H1 (cell line): ENCODE measurements around the gene TMCO2. TPM values are rescaled to one million over a fixed set of nuclear protein-coding genes. Genes with fewer than 3 reads are reported as not detected.

Source experiments
- CHD7 ChIP-seq: fragments of 300-600 bp; sonication (generic); IDR thresholded peaks from 2 replicates; pipeline ENCODE4 v1.7.1; 2012; ENCODE audit warnings: low read length, moderate library complexity, mild to moderate bottlenecking, inconsistent platforms; ENCODE audit not compliant: insufficient replicate concordance
- CREB1 ChIP-seq: IDR thresholded peaks from 2 replicates; pipeline ENCODE4 v1.6.1; 2012; ENCODE audit warnings: inconsistent platforms
- EGR1 ChIP-seq: IDR thresholded peaks from 2 replicates; pipeline ENCODE4 v1.6.1; 2011; ENCODE audit warnings: low read depth, low read length, borderline replicate concordance
- EP300 ChIP-seq, 2 experiments: IDR thresholded peaks; 1 replicate in 1 of 2; 2 replicates in 1 of 2; pipeline ENCODE4 v1.6.1; 2011 to 2012; ENCODE audit warnings: low read depth in 2 of 2, low read length in 2 of 2, mild to moderate bottlenecking in 2 of 2, borderline replicate concordance in 1 of 2, inconsistent platforms in 1 of 2, moderate library complexity in 1 of 2
- NANOG ChIP-seq: IDR thresholded peaks from 2 replicates; pipeline ENCODE4 v1.6.1; 2011; ENCODE audit warnings: low read length, low read depth, mild to moderate bottlenecking, inconsistent platforms; ENCODE audit not compliant: insufficient read depth, poor library complexity, severe bottlenecking
- SIX5 ChIP-seq: IDR thresholded peaks from 2 replicates; pipeline ENCODE4 v1.6.1; 2011; ENCODE audit warnings: mild to moderate bottlenecking, low read depth, low read length
- TCF12 ChIP-seq: IDR thresholded peaks from 2 replicates; pipeline ENCODE4 v1.6.1; 2011; ENCODE audit warnings: low read depth, mild to moderate bottlenecking, low read length
- TEAD4 ChIP-seq: IDR thresholded peaks from 2 replicates; pipeline ENCODE4 v1.6.1; 2012; ENCODE audit warnings: low read depth, low read length, inconsistent platforms, mixed read lengths
- polyA plus RNA-seq, 7 experiments: library from polyadenylated mRNA; depleted of rRNA in 3 of 7; stranded (reverse) in 5 of 7; unstranded in 2 of 7; fragments of >200 nt in 5 of 7; fragments of 200-250 nt in 2 of 7; gene quantifications; 1 replicate in 5 of 7; 2 replicates in 1 of 7; 4 replicates in 1 of 7; pipeline versions ENCODE4 v1.2.1 to v1.2.3, GENCODE V29; 2011 to 2013; ENCODE audit warnings: missing spikeins in 2 of 7, mixed read lengths in 2 of 7
- total RNA-seq: library from RNA; stranded (reverse); fragmentation: NEBNext Ultra II Directional; extraction: Animal tissue kit (Norgen Biotek cat#: 25700); gene quantifications from 2 replicates; pipeline ENCODE4 v1.2.1, GENCODE V29; 2021

The TMCO2 gene
- total and polyA plus RNA-seq, 2 of the 8 experiments (the other 6 are each of a cell fraction or from before 2014, with no cell fraction given) = not detected

GRCh38 chr1:40247655-40248054 lies at the start of gene TMCO2 (continued):
- TF ChIP-seq CHD7 = no peak
- no peak for TF ChIP-seq TEAD4
- TF ChIP-seq EGR1 = no peak
- no peak for TF ChIP-seq EP300 (IDR thresholded peaks at IDR 0.05; ENCODE audit: borderline replicate concordance in 1 of 2, low read depth in 2 of 2, low read length in 2 of 2)
- no peak for TF ChIP-seq TCF12
- no peak for TF ChIP-seq CREB1
- no peak for TF ChIP-seq SIX5
- TF ChIP-seq NANOG = no peak
- TF ChIP-seq, all 59 proteins: peak for 0
